Epidermal melanocyte (primary cell): Measurements from ENCODE around the gene SERPINB12.

Experiments used
- DNase-seq: peaks from one replicate; pipeline ENCODE4 v3.0.0; 2011; ENCODE audit warnings: low spot score; ENCODE audit not compliant: insufficient read length

SERPINB12 gene

GRCh38 chr18:63596964-63597363 is 54.8 kb downstream of the SERPINB12 start:
- no peak for DNase-seq

- DNase-seq = no peak
Observed at GRCh38 chr18:63603355-63603754, 61.2 kb downstream of the SERPINB12 start.

GRCh38 chr18:63603772-63604171 is 61.6 kb downstream of the SERPINB12 start:
- DNase-seq = no peak

- no peak for DNase-seq
Observed at GRCh38 chr18:63604791-63605567, 62.8 kb downstream of the SERPINB12 start.

GRCh38 chr18:63606526-63606925 is 64.4 kb downstream of the SERPINB12 start:
- no peak for DNase-seq

- no peak for DNase-seq
Observed at GRCh38 chr18:63613420-63613819, 71.3 kb downstream of the SERPINB12 start.

- DNase-seq = no peak
Observed at GRCh38 chr18:63617049-63617914, 75.1 kb downstream of the SERPINB12 start.

GRCh38 chr18:63617915-63618234 is 75.7 kb downstream of the SERPINB12 start:
- DNase-seq = no peak
